Ovary (tissue), 9 donors: ENCODE data around the gene GLG1. TPM values are rescaled to one million over a fixed set of nuclear protein-coding genes. Genes with fewer than 3 reads are reported as not detected.

Experiments
- DNase-seq, 5 donors: peaks; one replicate each; pipeline ENCODE4 v3.0.0-alpha.2; 2019 to 2020
- H3K27ac ChIP-seq, 2 donors: fragments of 200-600 bp; one replicate each; pipeline versions ENCODE4 v1.5.1 to v1.8.0; 2019 to 2022
- H3K27me3 ChIP-seq: fragments of 200-600 bp; one replicate; pipeline ENCODE4 v1.8.0; 2022
- H3K36me3 ChIP-seq: fragments of 200-600 bp; sonication (generic); one replicate; pipeline ENCODE4 v1.5.1; 2019
- H3K4me1 ChIP-seq: one replicate; pipeline ENCODE4 v1.8.1; 2013; ENCODE audit warnings: mild to moderate bottlenecking, moderate library complexity; ENCODE audit not compliant: insufficient read depth
- H3K4me3 ChIP-seq: fragments of 200-600 bp; sonication (generic); one replicate; pipeline ENCODE4 v1.5.1; 2017
- H3K9me3 ChIP-seq, 2 donors: fragments of 200-600 bp in 1 of 2; sonication (generic) in 1 of 2; one replicate each; pipeline versions ENCODE4 v1.5.1 to v1.8.1; 2013 to 2019; ENCODE audit warnings: mild to moderate bottlenecking in 1 of 2, moderate library complexity in 1 of 2
- EP300 ChIP-seq: sonication (generic); formaldehyde crosslinking; IDR thresholded peaks from one replicate; pipeline ENCODE4 v1.6.1; 2017; ENCODE audit warnings: antibody characterized with exemption
- POLR2A ChIP-seq: fragments of 450-650 bp; IDR thresholded peaks from one replicate; pipeline ENCODE4 v1.6.1; 2017; ENCODE audit warnings: antibody characterized with exemption, mild to moderate bottlenecking, moderate library complexity
- whole genome bisulfite sequencing, 3 donors: extraction: QIAGEN DNeasy Blood & Tissue Kit in 1 of 3; methylation state at CpG; one replicate each; pipeline versions ENCODE4 v1.1.5 to v1.1.7; 2013 to 2017; 5-methylcytosine and 5-hydroxymethylcytosine counted together
- intact Hi-C, 4 donors: fragments of 100-400 bp; cut with DNase I; formaldehyde crosslinking; loops; one replicate each; pipeline versions ENCODE4 v1.11.0 to v1.15.1; 2022 to 2023
- polyA plus RNA-seq, 2 donors: library from polyadenylated mRNA; stranded (reverse); fragments of 200-250 nt in 1 of 2; fragments of 350-450 nt in 1 of 2; fragmentation: Illumina TruSeq in 1 of 2; extraction: RNeasy Lipid Tissue Mini Kit (QIAGEN cat#74804) in 1 of 2; gene quantifications; one replicate each; pipeline ENCODE4 v1.2.3, GENCODE V29; 2013 to 2014
- total RNA-seq, 7 donors: library from RNA; depleted of rRNA in 2 of 7; stranded (reverse); fragments of >200 nt in 2 of 7; fragmentation: NEBNext Ultra II Directional in 3 of 7; extraction: Animal tissue kit (Norgen Biotek cat#: 25700) in 3 of 7; gene quantifications; one replicate each; pipeline versions ENCODE4 v1.1.0 to v1.2.4, GENCODE V29; 2016 to 2023
- TF ChIP-seq, protein P1 (sequence below), 3 donors: fragments of 450-650 bp in 2 of 3; fragments of 200-600 bp in 1 of 3; IDR thresholded peaks; one replicate each; pipeline versions ENCODE4 v1.5.1 to v1.8.0; 2016 to 2022; ENCODE audit warnings: antibody characterized with exemption in 3 of 3, mild to moderate bottlenecking in 1 of 3
- donor health status: DM: no; HTN: no; CAD: no; lungs with moderate emphysema.
- donor health status: DM: no; HTN: no; CAD: no.
- donor health status: Bipolar disorder and iron deficiency.
- donor health status: DM: yes; HTN: yes; CAD: no.
- donor health status: DM: no; HTN: no; CAD: no.
- donor health status: DM: yes; HTN: yes; CAD: no.

Gene GLG1
- total and polyA plus RNA-seq, 9 donors: 88.9 to 171 (median 154) TPM

DNA sequence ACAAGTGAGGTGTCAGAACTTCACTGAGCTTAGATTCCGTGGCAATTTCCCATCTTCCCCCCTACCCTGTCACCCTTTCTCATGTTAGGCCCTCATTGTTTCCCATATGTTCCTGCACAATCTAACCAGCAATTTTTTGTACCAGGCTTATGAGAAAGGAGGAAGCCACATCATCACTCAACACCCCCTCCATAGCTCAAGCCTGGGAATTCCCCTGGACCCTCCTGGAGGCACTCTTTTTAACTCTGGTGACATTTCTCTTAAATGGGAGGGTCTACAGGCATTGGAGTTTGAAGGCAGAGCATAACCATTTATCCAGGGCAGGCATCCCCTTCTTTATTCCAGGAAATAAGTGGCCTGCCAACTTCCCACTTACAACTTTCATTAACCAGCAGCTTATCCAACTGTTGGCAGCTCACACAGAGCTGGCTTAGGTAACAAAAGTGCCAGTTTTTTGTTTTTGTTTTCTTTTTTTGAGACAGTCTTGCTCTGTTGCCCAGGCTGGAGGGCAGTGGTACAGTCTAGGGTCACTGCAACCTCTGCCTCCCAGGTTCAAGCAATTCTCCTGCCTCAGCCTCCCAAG, 10.4 kb upstream of the GLG1 start:
- TF ChIP-seq, protein P1, sequence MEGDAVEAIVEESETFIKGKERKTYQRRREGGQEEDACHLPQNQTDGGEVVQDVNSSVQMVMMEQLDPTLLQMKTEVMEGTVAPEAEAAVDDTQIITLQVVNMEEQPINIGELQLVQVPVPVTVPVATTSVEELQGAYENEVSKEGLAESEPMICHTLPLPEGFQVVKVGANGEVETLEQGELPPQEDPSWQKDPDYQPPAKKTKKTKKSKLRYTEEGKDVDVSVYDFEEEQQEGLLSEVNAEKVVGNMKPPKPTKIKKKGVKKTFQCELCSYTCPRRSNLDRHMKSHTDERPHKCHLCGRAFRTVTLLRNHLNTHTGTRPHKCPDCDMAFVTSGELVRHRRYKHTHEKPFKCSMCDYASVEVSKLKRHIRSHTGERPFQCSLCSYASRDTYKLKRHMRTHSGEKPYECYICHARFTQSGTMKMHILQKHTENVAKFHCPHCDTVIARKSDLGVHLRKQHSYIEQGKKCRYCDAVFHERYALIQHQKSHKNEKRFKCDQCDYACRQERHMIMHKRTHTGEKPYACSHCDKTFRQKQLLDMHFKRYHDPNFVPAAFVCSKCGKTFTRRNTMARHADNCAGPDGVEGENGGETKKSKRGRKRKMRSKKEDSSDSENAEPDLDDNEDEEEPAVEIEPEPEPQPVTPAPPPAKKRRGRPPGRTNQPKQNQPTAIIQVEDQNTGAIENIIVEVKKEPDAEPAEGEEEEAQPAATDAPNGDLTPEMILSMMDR (IDR thresholded peaks at IDR 0.05): no peak
- no peak for TF ChIP-seq EP300
- no peak for TF ChIP-seq POLR2A
- Histone ChIP-seq H3K36me3 (no peaks in the 10 kb centered on the region), H3K4me3 (no peak overlapping the region), H3K4me1 (no peaks in the 10 kb centered on the region), H3K27ac (no peak overlapping the region), H3K9me3 (no peaks in the 10 kb centered on the region), H3K27me3 (no peaks in the 10 kb centered on the region)
- 88 to 100% (median 96%) methylated on average over 1 of the region's 1 CpG for WGBS, 3 donors
- DNase-seq: no peak
- intact Hi-C loops: no loop called here

DNA sequence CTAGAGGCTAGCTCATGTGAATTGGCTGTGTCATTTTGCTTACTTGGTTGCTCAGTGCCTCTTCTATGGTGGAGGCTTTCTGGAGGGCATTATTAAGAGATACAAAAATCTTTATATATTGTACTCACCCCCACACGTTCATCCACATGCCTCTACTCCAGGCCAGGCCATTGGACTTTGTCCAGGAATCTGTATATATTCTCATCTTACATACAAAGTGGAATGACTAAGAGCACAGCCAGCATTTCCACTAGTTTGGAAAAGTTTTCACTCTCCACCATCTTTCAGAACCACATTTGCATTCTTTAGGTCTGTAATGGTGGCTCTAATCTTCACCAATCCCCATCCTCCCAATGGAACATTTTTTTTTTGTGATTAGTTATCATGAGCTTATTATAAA, 4.8 kb upstream of the GLG1 start:
- Histone ChIP-seq H3K36me3 (no peaks in the 10 kb centered on the region), H3K27me3 (no peaks in the 10 kb centered on the region), H3K4me3 (no peak overlapping the region), H3K27ac (no peak overlapping the region), H3K9me3 (no peaks in the 10 kb centered on the region), H3K4me1 (no peaks in the 10 kb centered on the region)
- WGBS, 3 donors: 56 to 78% (median 59%) methylated on average over 1 of the region's 1 CpG
- TF ChIP-seq POLR2A (no peak), EP300 (no peak)
- no peak for DNase-seq
- intact Hi-C loops: no loop called here

- H3K4me3 ChIP-seq: no peak overlapping the region
- TF ChIP-seq EP300 (no peak), POLR2A (no peak)
- TF ChIP-seq, protein P1 (IDR thresholded peaks at IDR 0.05): no peak
- intact Hi-C loops: no loop called here
- no peak overlapping the region for H3K27ac ChIP-seq
- 89 to 93% (median 90%) methylated on average over 6 of the region's 6 CpGs for WGBS, 3 donors
- H3K4me1 ChIP-seq: no peaks in the 10 kb centered on the region
- H3K36me3 ChIP-seq: no peaks in the 10 kb centered on the region
- DNase-seq: no peak
- no peaks in the 10 kb centered on the region for H3K9me3 ChIP-seq
- H3K27me3 ChIP-seq: no peaks in the 10 kb centered on the region
Measured at GRCh38 chr16:74608944-74609343, 2.0 kb upstream of the GLG1 start.

- Histone ChIP-seq H3K36me3 (no peaks in the 10 kb centered on the region), H3K27me3 (no peaks in the 10 kb centered on the region), H3K4me3 (no peak overlapping the region), H3K9me3 (no peaks in the 10 kb centered on the region), H3K4me1 (no peaks in the 10 kb centered on the region), H3K27ac (no peak overlapping the region)
- no peak for TF ChIP-seq POLR2A
- TF ChIP-seq, protein P1 (IDR thresholded peaks at IDR 0.05): no peak
- no peak for TF ChIP-seq EP300
- WGBS, 3 donors: 73 to 83% (median 81%) methylated on average over 6 of the region's 6 CpGs
- intact Hi-C loops: no loop called here
- DNase-seq: no peak
Measured at GRCh38 chr16:74608381-74608780, 1.5 kb upstream of the GLG1 start.

DNA sequence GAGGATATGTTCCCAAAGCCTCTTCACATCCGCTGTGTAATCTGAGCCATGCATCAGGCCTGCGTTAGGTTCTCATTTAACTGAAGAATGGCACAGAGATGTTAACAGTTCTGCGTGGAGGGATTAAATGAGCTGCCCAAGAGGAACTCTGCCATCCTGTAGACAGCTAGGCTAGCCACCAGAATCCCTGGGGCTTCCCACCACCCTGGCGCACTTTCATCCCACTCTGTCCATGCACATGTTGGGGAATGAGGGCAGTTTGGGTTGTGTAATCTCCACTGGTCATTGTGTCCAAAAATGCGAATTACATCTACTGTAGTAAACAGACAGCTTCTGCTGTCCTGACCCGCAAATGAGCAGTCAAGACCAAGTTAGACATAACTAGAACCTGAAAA, 1.0 kb upstream of the GLG1 start:
- H3K27me3 ChIP-seq: no peaks in the 10 kb centered on the region
- intact Hi-C loops: no loop called here
- TF ChIP-seq, protein P1 (IDR thresholded peaks at IDR 0.05): no peak
- no peak for TF ChIP-seq EP300
- TF ChIP-seq POLR2A: no peak
- H3K36me3 ChIP-seq: no peaks in the 10 kb centered on the region
- H3K4me3 ChIP-seq: no peak overlapping the region
- H3K4me1 ChIP-seq: peaks cover under 1% of the 10 kb centered on the region
- no peak for DNase-seq
- WGBS, 3 donors: 77 to 85% (median 78%) methylated on average over 6 of the region's 6 CpGs
- H3K27ac ChIP-seq: no peak overlapping the region
- no peaks in the 10 kb centered on the region for H3K9me3 ChIP-seq
